ENCODE data around the gene ANXA4.
"Not testable (repeated sequence)": the region's sequence is repeated elsewhere in the genome, so short reads cannot be mapped to it uniquely, and the experiment has no call there.

The ANXA4 gene

GRCh38 chr2:69714539-69715220 is 27.3 kb upstream of the ANXA4 start:
- not testable (repeated sequence) for H3K36me3 ChIP-seq (ENCODE audit: control insufficient read depth in 4 of 4, insufficient read depth in 4 of 4, low read length in 3 of 4); H3K9me3 ChIP-seq (ENCODE audit: control extremely low read depth in 1 of 5, control insufficient read depth in 4 of 5, insufficient read depth in 2 of 5, low read depth in 1 of 5, low read length in 4 of 5); H3K4me3 ChIP-seq (ENCODE audit: control insufficient read depth in 1 of 7, extremely low read depth in 1 of 7, insufficient read depth in 4 of 7, low read depth in 2 of 7, low read length in 6 of 7); H3K27ac ChIP-seq (ENCODE audit: insufficient read depth in 1 of 2, low read depth in 1 of 2, low read length in 2 of 2, poor library complexity in 1 of 2, severe bottlenecking in 2 of 2); H3K4me1 ChIP-seq (ENCODE audit: control extremely low read depth in 1 of 4, control insufficient read depth in 4 of 4, insufficient read depth in 4 of 4, low read length in 3 of 4); H3K27me3 ChIP-seq (replicated peaks in 2 of 5; ENCODE audit: control insufficient read depth in 4 of 5, insufficient read depth in 5 of 5, low read length in 4 of 5)
- WGBS (ENCODE audit: insufficient coverage) = 0% methylated on average over 5 of the region's 9 CpGs
- POLR2A ChIA-PET = interaction anchor here (0.6 to 0.7 kb wide), 2 partner anchors 162 to 267 kb away, joined by 3 to 4 read pairs; no protein-coding TSS in a partner anchor
- CTCF ChIA-PET = interaction anchor here (0.6 to 11.1 kb wide), 15 partner anchors 9 to 160 kb away, joined by 3 to 153 read pairs (median 3); no protein-coding TSS in a partner anchor
- peak; percentile 81 to 88 (median 85) for DNase-seq

GRCh38 chr2:69715964-69716363 is 26.0 kb upstream of the ANXA4 start:
- no CpG with 5 or more reads among the region's 1 CpG for WGBS (ENCODE audit: insufficient coverage)
- Histone ChIP-seq H3K9me3 (ENCODE audit: control extremely low read depth in 1 of 5, control insufficient read depth in 4 of 5, insufficient read depth in 2 of 5, low read depth in 1 of 5, low read length in 4 of 5) (no peaks in the 10 kb centered on the region), H3K36me3 (ENCODE audit: control insufficient read depth in 4 of 4, insufficient read depth in 4 of 4, low read length in 3 of 4) (no peaks in the 10 kb centered on the region), H3K27ac (ENCODE audit: insufficient read depth in 1 of 2, low read depth in 1 of 2, low read length in 2 of 2, poor library complexity in 1 of 2, severe bottlenecking in 2 of 2) (no peak overlapping the region), H3K4me1 (ENCODE audit: control extremely low read depth in 1 of 4, control insufficient read depth in 4 of 4, insufficient read depth in 4 of 4, low read length in 3 of 4) (peaks cover 0 to 3% (median 1%) of the 10 kb centered on the region in 4 experiments), H3K27me3 (replicated peaks in 2 of 5; ENCODE audit: control insufficient read depth in 4 of 5, insufficient read depth in 5 of 5, low read length in 4 of 5) (no peaks in the 10 kb centered on the region), H3K4me3 (ENCODE audit: control insufficient read depth in 1 of 7, extremely low read depth in 1 of 7, insufficient read depth in 4 of 7, low read depth in 2 of 7, low read length in 6 of 7) (no peak overlapping the region)
- no peak for DNase-seq
- POLR2A ChIA-PET = no interaction called here
- CTCF ChIA-PET = interaction anchor here (0.6 to 11.1 kb wide), 11 partner anchors 9 to 154 kb away, joined by 3 to 153 read pairs (median 5); no protein-coding TSS in a partner anchor

GRCh38 chr2:69716555-69717120 is 25.3 kb upstream of the ANXA4 start:
- Histone ChIP-seq H3K36me3 (ENCODE audit: control insufficient read depth in 4 of 4, insufficient read depth in 4 of 4, low read length in 3 of 4) (no peaks in the 10 kb centered on the region), H3K9me3 (ENCODE audit: control extremely low read depth in 1 of 5, control insufficient read depth in 4 of 5, insufficient read depth in 2 of 5, low read depth in 1 of 5, low read length in 4 of 5) (no peaks in the 10 kb centered on the region), H3K4me1 (ENCODE audit: control extremely low read depth in 1 of 4, control insufficient read depth in 4 of 4, insufficient read depth in 4 of 4, low read length in 3 of 4) (peaks cover 0 to 3% (median 1%) of the 10 kb centered on the region in 4 experiments), H3K4me3 (ENCODE audit: control insufficient read depth in 1 of 7, extremely low read depth in 1 of 7, insufficient read depth in 4 of 7, low read depth in 2 of 7, low read length in 6 of 7) (no peak overlapping the region), H3K27me3 (replicated peaks in 2 of 5; ENCODE audit: control insufficient read depth in 4 of 5, insufficient read depth in 5 of 5, low read length in 4 of 5) (no peaks in the 10 kb centered on the region), H3K27ac (ENCODE audit: insufficient read depth in 1 of 2, low read depth in 1 of 2, low read length in 2 of 2, poor library complexity in 1 of 2, severe bottlenecking in 2 of 2) (no peak overlapping the region)
- no peak for DNase-seq
- ChIA-PET CTCF (interaction anchor here (0.6 to 11.1 kb wide), 11 partner anchors 8 to 154 kb away, joined by 3 to 153 read pairs (median 5); no protein-coding TSS in a partner anchor), POLR2A (no interaction called here)
- 95% methylated on average over 10 of the region's 13 CpGs for WGBS (ENCODE audit: insufficient coverage)

- POLR2A ChIA-PET = no interaction called here
Observed at GRCh38 chr2:69717186-69717585, 24.7 kb upstream of the ANXA4 start.

GRCh38 chr2:69717861-69718273 is 24.1 kb upstream of the ANXA4 start:
- no peak overlapping the region for H3K4me3 ChIP-seq (ENCODE audit: control insufficient read depth in 1 of 7, extremely low read depth in 1 of 7, insufficient read depth in 4 of 7, low read depth in 2 of 7, low read length in 6 of 7)
- H3K9me3 ChIP-seq (ENCODE audit: control extremely low read depth in 1 of 5, control insufficient read depth in 4 of 5, insufficient read depth in 2 of 5, low read depth in 1 of 5, low read length in 4 of 5) = no peaks in the 10 kb centered on the region
- H3K27me3 ChIP-seq (replicated peaks in 2 of 5; ENCODE audit: control insufficient read depth in 4 of 5, insufficient read depth in 5 of 5, low read length in 4 of 5) = no peaks in the 10 kb centered on the region
- ChIA-PET CTCF (interaction anchor here (0.5 to 11.1 kb wide), 12 partner anchors 9 to 155 kb away, joined by 3 to 153 read pairs (median 3); no protein-coding TSS in a partner anchor), POLR2A (no interaction called here)
- DNase-seq = no peak
- no peaks in the 10 kb centered on the region for H3K36me3 ChIP-seq (ENCODE audit: control insufficient read depth in 4 of 4, insufficient read depth in 4 of 4, low read length in 3 of 4)
- H3K4me1 ChIP-seq (ENCODE audit: control extremely low read depth in 1 of 4, control insufficient read depth in 4 of 4, insufficient read depth in 4 of 4, low read length in 3 of 4) = peaks cover 0 to 3% (median 1%) of the 10 kb centered on the region in 4 experiments
- WGBS (ENCODE audit: insufficient coverage) = no CpG with 5 or more reads among the region's 2 CpGs
- no peak overlapping the region for H3K27ac ChIP-seq (ENCODE audit: insufficient read depth in 1 of 2, low read depth in 1 of 2, low read length in 2 of 2, poor library complexity in 1 of 2, severe bottlenecking in 2 of 2)

More at GRCh38 chr2:69717186-69717585, 24.7 kb upstream of the ANXA4 start:
- H3K9me3 ChIP-seq (ENCODE audit: control extremely low read depth in 1 of 5, control insufficient read depth in 4 of 5, insufficient read depth in 2 of 5, low read depth in 1 of 5, low read length in 4 of 5) = no peaks in the 10 kb centered on the region
- H3K36me3 ChIP-seq (ENCODE audit: control insufficient read depth in 4 of 4, insufficient read depth in 4 of 4, low read length in 3 of 4) = no peaks in the 10 kb centered on the region
- DNase-seq = no peak
- CTCF ChIA-PET = interaction anchor here (1.1 to 11.1 kb wide), 8 partner anchors 8 to 155 kb away, joined by 3 to 153 read pairs (median 9); no protein-coding TSS in a partner anchor
- H3K4me1 ChIP-seq (ENCODE audit: control extremely low read depth in 1 of 4, control insufficient read depth in 4 of 4, insufficient read depth in 4 of 4, low read length in 3 of 4) = peaks cover 0 to 3% (median 1%) of the 10 kb centered on the region in 4 experiments
- 100% methylated on average over 2 of the region's 2 CpGs for WGBS (ENCODE audit: insufficient coverage)
- H3K27me3 ChIP-seq (replicated peaks in 2 of 5; ENCODE audit: control insufficient read depth in 4 of 5, insufficient read depth in 5 of 5, low read length in 4 of 5) = no peaks in the 10 kb centered on the region
- H3K27ac ChIP-seq (ENCODE audit: insufficient read depth in 1 of 2, low read depth in 1 of 2, low read length in 2 of 2, poor library complexity in 1 of 2, severe bottlenecking in 2 of 2) = no peak overlapping the region
- no peak overlapping the region for H3K4me3 ChIP-seq (ENCODE audit: control insufficient read depth in 1 of 7, extremely low read depth in 1 of 7, insufficient read depth in 4 of 7, low read depth in 2 of 7, low read length in 6 of 7)

- Histone ChIP-seq H3K9me3 (ENCODE audit: control extremely low read depth in 1 of 5, control insufficient read depth in 4 of 5, insufficient read depth in 2 of 5, low read depth in 1 of 5, low read length in 4 of 5) (no peaks in the 10 kb centered on the region), H3K27me3 (replicated peaks in 2 of 5; ENCODE audit: control insufficient read depth in 4 of 5, insufficient read depth in 5 of 5, low read length in 4 of 5) (no peaks in the 10 kb centered on the region), H3K36me3 (ENCODE audit: control insufficient read depth in 4 of 4, insufficient read depth in 4 of 4, low read length in 3 of 4) (no peaks in the 10 kb centered on the region), H3K27ac (ENCODE audit: insufficient read depth in 1 of 2, low read depth in 1 of 2, low read length in 2 of 2, poor library complexity in 1 of 2, severe bottlenecking in 2 of 2) (no peak overlapping the region), H3K4me3 (ENCODE audit: control insufficient read depth in 1 of 7, extremely low read depth in 1 of 7, insufficient read depth in 4 of 7, low read depth in 2 of 7, low read length in 6 of 7) (no peak overlapping the region), H3K4me1 (ENCODE audit: control extremely low read depth in 1 of 4, control insufficient read depth in 4 of 4, insufficient read depth in 4 of 4, low read length in 3 of 4) (peaks cover 0 to 3% (median 1%) of the 10 kb centered on the region in 4 experiments)
- 96% methylated on average over 5 of the region's 5 CpGs for WGBS (ENCODE audit: insufficient coverage)
- POLR2A ChIA-PET = interaction anchor here (0.6 kb wide), 1 partner anchor 22 kb away, joined by 3 read pairs; no protein-coding TSS in a partner anchor
- CTCF ChIA-PET = interaction anchor here (0.5 to 11.1 kb wide), 12 partner anchors 8 to 156 kb away, joined by 3 to 153 read pairs (median 3); no protein-coding TSS in a partner anchor
- DNase-seq = no peak
Observed at GRCh38 chr2:69718338-69718965, 23.5 kb upstream of the ANXA4 start.

All from common myeloid progenitor, CD34-positive (primary cell).